Tibial artery (tissue), 4 donors: ENCODE results near the gene HOXA7.

Source experiments
- DNase-seq, 2 donors: peaks; one replicate each; pipeline ENCODE4 v3.0.0-alpha.2; 2019
- H3K27ac ChIP-seq, 2 donors: fragments of 200-600 bp; sonication (generic) in 1 of 2; 1 replicate in 1 of 2; 2 replicates in 1 of 2; pipeline ENCODE4 v1.5.1; 2018 to 2019; ENCODE audit warnings: mild to moderate bottlenecking in 1 of 2
- H3K27me3 ChIP-seq, 2 donors: fragments of 200-600 bp; sonication (generic) in 1 of 2; one replicate each; pipeline versions ENCODE4 v1.5.1 to v1.6.0; 2016 to 2019
- H3K36me3 ChIP-seq, 3 donors: fragments of 200-600 bp; sonication (generic) in 2 of 3; one replicate each; pipeline ENCODE4 v1.5.1; 2016 to 2019; ENCODE audit warnings: mild to moderate bottlenecking in 2 of 3
- H3K4me1 ChIP-seq, 4 donors: fragments of 200-600 bp; sonication (generic) in 2 of 4; 1 replicate in 3 of 4; 2 replicates in 1 of 4; pipeline ENCODE4 v1.5.1; 2016 to 2019
- H3K4me3 ChIP-seq, 2 donors: fragments of 200-600 bp; sonication (generic) in 1 of 2; 1 replicate in 1 of 2; 2 replicates in 1 of 2; pipeline ENCODE4 v1.5.1; 2018 to 2019; ENCODE audit warnings: mild to moderate bottlenecking in 2 of 2
- H3K9me3 ChIP-seq, 3 donors: fragments of 200-600 bp; sonication (generic) in 1 of 3; one replicate each; pipeline ENCODE4 v1.5.1; 2016 to 2019
- CTCF ChIP-seq, 2 experiments: fragments of 200-600 bp in 1 of 2; fragments of 450-650 bp in 1 of 2; IDR thresholded peaks; one replicate each; pipeline ENCODE4 v1.5.1; 2017 to 2019; ENCODE audit warnings: antibody characterized with exemption in 2 of 2, mild to moderate bottlenecking in 1 of 2, moderate library complexity in 1 of 2
- intact Hi-C: fragments of 100-400 bp; cut with DNase I; formaldehyde crosslinking; loops from one replicate; pipeline ENCODE4 v1.15.0; 2023; ENCODE audit warnings: low total_unique reads

The HOXA7 gene

GRCh38 chr7:27148756-27149641 lies 7.5 kb downstream of the HOXA7 start:
- DNase-seq: peak in 1 of 2 donors; percentile 62
- Histone ChIP-seq H3K4me3 (peak overlapping the region; percentile 66 to 78), H3K27me3 (no peaks in the 10 kb centered on the region), H3K27ac (peak overlapping the region; percentile 71 to 94), H3K9me3 (no peaks in the 10 kb centered on the region), H3K36me3 (peaks cover 17 to 25% (median 18%) of the 10 kb centered on the region in 3 donors), H3K4me1 (peaks cover 10 to 48% (median 37%) of the 10 kb centered on the region in 4 donors)
- intact Hi-C loops: no loop called here
- TF ChIP-seq CTCF (IDR thresholded peaks at IDR 0.05): no peak

DNA sequence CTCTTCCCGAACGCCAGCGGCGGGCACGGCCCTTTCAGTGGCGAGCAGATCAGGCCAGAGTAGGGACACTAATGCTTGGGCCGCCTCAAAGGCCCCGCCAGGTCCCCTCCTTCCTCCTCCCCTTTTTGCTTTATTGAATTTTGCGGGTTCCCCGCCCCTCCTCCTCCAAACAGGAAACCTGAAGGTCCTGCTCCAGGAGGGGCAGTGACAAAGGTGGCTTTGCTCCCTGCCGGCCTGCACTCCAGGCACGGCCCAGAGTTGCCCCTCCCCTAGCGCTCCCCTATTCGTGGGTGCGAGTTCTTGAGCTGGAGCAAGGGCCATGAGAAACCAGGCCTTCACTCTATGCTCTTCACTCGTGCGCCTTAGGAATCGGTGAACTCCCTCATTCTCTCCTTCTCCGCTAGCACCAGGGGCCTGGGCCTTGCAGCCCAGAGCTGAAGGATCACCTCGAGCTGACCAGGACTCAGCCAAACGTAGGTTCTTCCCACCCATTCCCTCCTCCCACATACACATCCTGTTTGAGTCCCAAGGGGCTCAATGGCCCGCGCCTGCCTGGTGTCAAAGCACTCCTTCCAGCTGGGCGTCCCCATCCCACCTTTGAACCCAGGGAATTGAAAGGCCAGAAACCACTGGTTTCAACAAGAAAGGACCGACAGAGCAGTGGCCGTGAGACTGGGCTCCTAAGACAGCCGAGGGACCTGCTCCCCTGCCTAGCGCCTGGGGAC lies 8.3 kb downstream of the HOXA7 start:
- peak in 1 of 2 donors; percentile 80 for DNase-seq
- Histone ChIP-seq H3K27ac (peak overlapping the region; percentile 71 to 94), H3K4me3 (peak overlapping the region; percentile 66 to 78), H3K4me1 (peaks cover 10 to 43% (median 35%) of the 10 kb centered on the region in 4 donors), H3K27me3 (no peaks in the 10 kb centered on the region), H3K36me3 (peaks cover 25 to 33% (median 25%) of the 10 kb centered on the region in 3 donors), H3K9me3 (no peaks in the 10 kb centered on the region)
- intact Hi-C loops: no loop called here
- TF ChIP-seq CTCF (IDR thresholded peaks at IDR 0.05): no peak

DNA sequence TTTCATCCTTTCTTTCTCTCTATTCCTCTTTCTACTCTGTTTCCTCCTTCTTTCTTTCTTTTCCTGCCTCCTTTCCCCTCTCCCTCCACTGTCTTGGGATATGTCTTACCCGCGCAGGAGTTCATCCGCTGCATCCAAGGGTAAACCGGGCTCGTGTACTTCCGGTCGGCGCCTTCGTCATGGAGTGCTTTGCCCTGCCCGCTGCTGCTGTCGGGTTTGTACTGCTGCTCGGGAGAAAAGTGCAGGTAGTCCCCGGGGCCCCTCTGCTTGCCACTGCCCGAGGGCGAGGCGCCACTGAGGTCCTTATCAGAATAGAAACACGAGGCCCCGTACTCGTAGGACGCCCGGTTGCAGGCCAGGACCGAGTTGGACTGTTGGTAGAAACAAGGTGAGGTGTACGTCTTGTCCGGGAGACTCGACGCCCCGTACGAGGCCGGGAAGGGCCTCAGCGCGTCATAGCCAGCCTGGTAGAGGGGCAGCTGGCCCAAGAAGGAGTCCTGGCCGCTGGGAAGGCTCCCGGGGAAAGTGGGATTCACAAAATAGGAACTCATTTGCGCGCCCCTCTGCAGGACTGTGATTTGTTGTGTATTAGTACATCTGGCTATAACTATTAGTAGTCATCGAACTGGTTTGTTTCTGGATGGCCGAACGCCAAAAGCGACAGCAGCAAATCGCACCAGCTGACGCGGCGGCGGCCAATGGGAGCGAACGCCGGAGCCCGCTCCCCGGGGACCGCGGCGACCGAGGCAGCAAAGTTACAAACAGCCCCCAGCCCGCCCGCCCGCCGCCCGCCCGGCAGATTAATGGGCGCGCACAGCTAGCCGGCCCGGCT lies 9.1 kb downstream of the HOXA7 start, which contains the start of gene HOXA6:
Gene HOXA6, minus strand, starts transcription at position 576 of the 832 bp plus-strand sequence. Its CDS starts 25 bp downstream, at position 551.
- intact Hi-C loops: no loop called here
- peak; percentile 73 to 88 for DNase-seq
- Histone ChIP-seq H3K4me1 (peaks cover 10 to 36% (median 29%) of the 10 kb centered on the region in 4 donors), H3K36me3 (peaks cover 29 to 39% (median 32%) of the 10 kb centered on the region in 3 donors), H3K9me3 (no peaks in the 10 kb centered on the region), H3K27ac (peak within 1 kb of the TSS; percentile 71 to 94), H3K27me3 (no peaks in the 10 kb centered on the region), H3K4me3 (peak within 1 kb of the TSS; percentile 66 to 78)
- TF ChIP-seq CTCF (IDR thresholded peaks at IDR 0.05): no peak

GRCh38 chr7:27146491-27147198 lies 9.8 kb downstream of the HOXA7 start:
- DNase-seq: no peak
- Histone ChIP-seq H3K4me1 (peaks cover 10 to 36% (median 29%) of the 10 kb centered on the region in 4 donors), H3K4me3 (no peak overlapping the region), H3K27me3 (no peaks in the 10 kb centered on the region), H3K36me3 (peaks cover 34 to 44% (median 37%) of the 10 kb centered on the region in 3 donors), H3K27ac (peak overlapping the region; percentile 71 to 94), H3K9me3 (no peaks in the 10 kb centered on the region)
- intact Hi-C loops: no loop called here
- TF ChIP-seq CTCF (IDR thresholded peaks at IDR 0.05): no peak
